Measurements from ENCODE around the gene TNKS1BP1.
"Not testable (repeated sequence)": the region's sequence is repeated elsewhere in the genome, so short reads cannot be mapped to it uniquely, and the experiment has no call there.

Gene TNKS1BP1, protein sequence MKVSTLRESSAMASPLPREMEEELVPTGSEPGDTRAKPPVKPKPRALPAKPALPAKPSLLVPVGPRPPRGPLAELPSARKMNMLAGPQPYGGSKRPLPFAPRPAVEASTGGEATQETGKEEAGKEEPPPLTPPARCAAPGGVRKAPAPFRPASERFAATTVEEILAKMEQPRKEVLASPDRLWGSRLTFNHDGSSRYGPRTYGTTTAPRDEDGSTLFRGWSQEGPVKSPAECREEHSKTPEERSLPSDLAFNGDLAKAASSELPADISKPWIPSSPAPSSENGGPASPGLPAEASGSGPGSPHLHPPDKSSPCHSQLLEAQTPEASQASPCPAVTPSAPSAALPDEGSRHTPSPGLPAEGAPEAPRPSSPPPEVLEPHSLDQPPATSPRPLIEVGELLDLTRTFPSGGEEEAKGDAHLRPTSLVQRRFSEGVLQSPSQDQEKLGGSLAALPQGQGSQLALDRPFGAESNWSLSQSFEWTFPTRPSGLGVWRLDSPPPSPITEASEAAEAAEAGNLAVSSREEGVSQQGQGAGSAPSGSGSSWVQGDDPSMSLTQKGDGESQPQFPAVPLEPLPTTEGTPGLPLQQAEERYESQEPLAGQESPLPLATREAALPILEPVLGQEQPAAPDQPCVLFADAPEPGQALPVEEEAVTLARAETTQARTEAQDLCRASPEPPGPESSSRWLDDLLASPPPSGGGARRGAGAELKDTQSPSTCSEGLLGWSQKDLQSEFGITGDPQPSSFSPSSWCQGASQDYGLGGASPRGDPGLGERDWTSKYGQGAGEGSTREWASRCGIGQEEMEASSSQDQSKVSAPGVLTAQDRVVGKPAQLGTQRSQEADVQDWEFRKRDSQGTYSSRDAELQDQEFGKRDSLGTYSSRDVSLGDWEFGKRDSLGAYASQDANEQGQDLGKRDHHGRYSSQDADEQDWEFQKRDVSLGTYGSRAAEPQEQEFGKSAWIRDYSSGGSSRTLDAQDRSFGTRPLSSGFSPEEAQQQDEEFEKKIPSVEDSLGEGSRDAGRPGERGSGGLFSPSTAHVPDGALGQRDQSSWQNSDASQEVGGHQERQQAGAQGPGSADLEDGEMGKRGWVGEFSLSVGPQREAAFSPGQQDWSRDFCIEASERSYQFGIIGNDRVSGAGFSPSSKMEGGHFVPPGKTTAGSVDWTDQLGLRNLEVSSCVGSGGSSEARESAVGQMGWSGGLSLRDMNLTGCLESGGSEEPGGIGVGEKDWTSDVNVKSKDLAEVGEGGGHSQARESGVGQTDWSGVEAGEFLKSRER (N-terminal part only)

GRCh38 chr11:57324886-57325734, at the start of gene TNKS1BP1:
Gene TNKS1BP1 (minus strand): TSS chr11:57324952. CDS start chr11:57321885, 3,067 bp downstream.
- DNase-seq = peak; percentile 86

- DNase-seq = no peak
Measured at GRCh38 chr11:57373146-57373545, 48.4 kb upstream of the TNKS1BP1 start.

- no peak for DNase-seq
Measured at GRCh38 chr11:57370941-57371340, 46.2 kb upstream of the TNKS1BP1 start.

DNA sequence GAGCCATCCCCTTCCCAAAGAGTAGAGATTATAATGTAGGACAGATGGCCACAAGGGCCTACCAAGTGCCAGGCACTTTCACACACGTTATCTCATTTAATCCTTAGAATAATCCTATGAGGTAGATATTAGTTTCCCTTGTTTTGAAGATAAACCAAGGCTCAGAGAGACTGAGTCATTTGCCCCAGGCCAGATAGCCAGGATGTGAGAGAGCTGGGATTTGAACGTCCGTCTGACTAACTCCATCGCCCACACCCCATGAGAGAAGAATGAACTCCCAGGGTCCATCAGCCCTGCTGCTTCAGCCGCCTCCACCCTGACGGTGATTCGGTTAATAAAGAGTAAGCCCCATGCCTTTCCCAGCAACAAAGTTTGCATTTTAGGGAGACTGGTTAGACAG, 45.5 kb upstream of the TNKS1BP1 start:
- DNase-seq = no peak

- no peak for DNase-seq
Measured at GRCh38 chr11:57368845-57369232, 44.1 kb upstream of the TNKS1BP1 start.

GRCh38 chr11:57368106-57368844, 43.5 kb upstream of the TNKS1BP1 start:
- DNase-seq = no peak

GRCh38 chr11:57364851-57365660, 40.3 kb upstream of the TNKS1BP1 start:
- DNase-seq = no peak

- DNase-seq = no peak
Measured at GRCh38 chr11:57363131-57364080, 38.7 kb upstream of the TNKS1BP1 start.

- no peak for DNase-seq
Measured at GRCh38 chr11:57361926-57362325, 37.2 kb upstream of the TNKS1BP1 start.

DNA sequence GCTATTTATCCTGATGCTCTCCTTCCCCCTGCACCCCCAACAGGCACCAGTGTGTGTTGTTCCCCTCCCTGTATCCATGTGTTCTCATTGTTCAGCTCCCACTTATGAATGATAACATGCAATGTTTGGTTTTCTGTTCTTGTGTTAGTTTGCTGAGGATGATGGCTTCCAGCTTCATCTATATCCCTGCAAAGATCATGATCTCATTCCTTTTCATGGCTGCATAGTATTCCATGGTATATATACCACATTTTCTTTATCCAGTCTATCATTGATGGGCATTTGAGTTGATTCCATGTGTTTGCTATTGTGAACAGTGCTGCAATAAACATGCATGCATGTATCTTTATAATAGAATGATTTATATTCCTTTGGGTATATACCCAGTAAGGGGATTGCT, 36.7 kb upstream of the TNKS1BP1 start:
- not testable (repeated sequence) for DNase-seq

- DNase-seq = no peak
Measured at GRCh38 chr11:57360991-57361390, 36.2 kb upstream of the TNKS1BP1 start.

GRCh38 chr11:57359896-57360690, 35.3 kb upstream of the TNKS1BP1 start:
- no peak for DNase-seq

DNA sequence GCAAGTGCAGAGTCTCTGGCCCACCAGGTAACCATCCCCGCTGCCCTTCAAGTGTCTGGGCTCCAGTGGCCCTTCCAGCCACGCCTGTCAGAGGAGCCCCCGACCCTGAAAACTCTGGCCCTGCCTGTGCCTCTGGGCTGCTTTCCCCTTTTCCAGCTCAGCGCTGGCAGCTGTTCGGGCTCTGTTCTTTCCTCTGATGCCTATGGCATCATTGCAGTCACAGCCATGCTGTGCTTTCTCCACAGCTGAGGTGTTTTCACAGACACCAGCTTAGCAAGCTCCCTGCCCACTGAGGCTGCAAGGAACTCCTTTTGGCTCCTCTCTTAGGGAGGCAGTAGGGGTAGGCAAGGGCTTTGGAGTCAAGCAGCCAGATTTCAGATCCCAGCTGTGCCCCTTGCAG, 34.6 kb upstream of the TNKS1BP1 start:
- DNase-seq = no peak

GRCh38 chr11:57358991-57359390, 34.2 kb upstream of the TNKS1BP1 start:
- no peak for DNase-seq

DNA sequence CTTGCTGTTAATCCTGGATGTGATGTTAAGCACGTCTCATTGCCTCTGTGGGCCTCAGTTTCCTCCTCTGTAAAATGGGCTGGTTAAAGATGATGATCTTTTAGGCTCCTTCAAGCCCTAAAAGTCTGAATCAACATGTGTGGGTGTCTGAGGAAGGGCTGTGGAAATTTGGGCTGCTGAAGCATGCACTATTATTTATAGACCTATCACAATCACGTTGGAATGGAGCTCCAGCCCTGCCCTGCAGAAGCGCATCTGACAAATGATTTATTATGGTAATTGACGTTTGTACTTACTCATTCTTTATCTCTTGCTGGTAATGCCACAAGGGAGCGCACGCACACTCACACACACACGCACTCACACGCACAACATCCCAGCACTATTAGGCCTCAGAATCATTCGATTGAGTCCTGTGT, 33.8 kb upstream of the TNKS1BP1 start:
- no peak for DNase-seq

GRCh38 chr11:57357856-57358255, 33.1 kb upstream of the TNKS1BP1 start:
- no peak for DNase-seq

DNA sequence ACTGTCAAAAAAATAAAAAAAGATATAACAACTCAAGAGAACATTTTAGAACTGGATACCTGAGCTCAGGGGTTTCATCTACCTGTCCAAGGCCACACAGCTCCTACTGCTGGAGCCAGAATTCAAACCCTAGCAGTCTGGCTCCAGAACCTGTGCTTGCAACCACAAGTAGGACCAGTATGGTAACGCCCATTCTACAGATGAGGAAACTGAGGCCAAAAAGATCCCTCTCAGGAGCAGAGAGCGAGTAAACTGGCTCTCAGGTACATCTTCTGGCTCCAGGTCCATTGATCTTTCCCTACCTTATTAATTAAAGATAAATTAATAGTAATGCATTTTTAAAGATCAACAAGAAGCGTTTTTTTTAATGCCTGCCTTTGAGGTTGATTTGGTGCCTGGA, 32.6 kb upstream of the TNKS1BP1 start:
- DNase-seq = no peak

GRCh38 chr11:57356268-57356667, 31.5 kb upstream of the TNKS1BP1 start:
- no peak for DNase-seq

Measured in GDM1 (cell line).